ENCODE measurements around the gene NADK.
A peak's percentile ranks its signal among the peaks of the same experiment; 100 is the strongest.

The NADK gene

GRCh38 chr1:1786836-1787605, 8.8 kb upstream of the NADK start:
- no peak for DNase-seq

GRCh38 chr1:1785666-1786065, 7.4 kb upstream of the NADK start:
- no peak for DNase-seq

GRCh38 chr1:1784933-1785332, 6.7 kb upstream of the NADK start:
- no peak for DNase-seq

GRCh38 chr1:1783320-1783719, 5.0 kb upstream of the NADK start:
- DNase-seq = no peak

GRCh38 chr1:1782399-1783221, 4.3 kb upstream of the NADK start:
- DNase-seq = no peak

GRCh38 chr1:1781526-1781903, 3.2 kb upstream of the NADK start:
- no peak for DNase-seq

GRCh38 chr1:1780598-1781525, 2.6 kb upstream of the NADK start:
- DNase-seq = no peak

- DNase-seq = peak; percentile 73
Measured at GRCh38 chr1:1779691-1780597, 1.7 kb upstream of the NADK start.

GRCh38 chr1:1779320-1779675, 1.0 kb upstream of the NADK start:
- DNase-seq = no peak

GRCh38 chr1:1778663-1779319, 521 bp upstream of the NADK start:
- peak; percentile 80 for DNase-seq

GRCh38 chr1:1777583-1777899, 729 bp downstream of the NADK start:
- no peak for DNase-seq

- DNase-seq = no peak
Measured at GRCh38 chr1:1776672-1777582, 1.3 kb downstream of the NADK start.

- no peak for DNase-seq
Measured at GRCh38 chr1:1775327-1776226, 2.7 kb downstream of the NADK start.

- no peak for DNase-seq
Measured at GRCh38 chr1:1773874-1774273, 4.4 kb downstream of the NADK start.

GRCh38 chr1:1771096-1771495, 7.2 kb downstream of the NADK start:
- DNase-seq = no peak

- no peak for DNase-seq
Measured at GRCh38 chr1:1770102-1770501, 8.2 kb downstream of the NADK start.

- DNase-seq = no peak
Measured at GRCh38 chr1:1768249-1768992, 9.8 kb downstream of the NADK start.

- no peak for DNase-seq
Measured at GRCh38 chr1:1764876-1765470, 13.3 kb downstream of the NADK start.

Data from NK-92 treated with Interleukin-12 subunit alpha and Interleukin-12 subunit beta, amount 100 ng/mL, for 24 hours (cell line).